Peyer's patch (tissue), 4 donors: Measurements from ENCODE around the gene TEX51.

Source experiments
- CTCF ChIP-seq, 6 experiments: fragments of 450-650 bp in 4 of 6; fragments of 200-600 bp in 2 of 6; sonication (generic) in 1 of 6; IDR thresholded peaks; one replicate each; pipeline ENCODE4 v1.5.1; 2017 to 2019; ENCODE audit warnings: antibody characterized with exemption in 6 of 6, mild to moderate bottlenecking in 3 of 6, moderate library complexity in 1 of 6
- POLR2A ChIP-seq, 2 donors: fragments of 450-650 bp; IDR thresholded peaks; one replicate each; pipeline ENCODE4 v1.5.1; 2017; ENCODE audit warnings: antibody characterized with exemption in 2 of 2, mild to moderate bottlenecking in 2 of 2, moderate library complexity in 2 of 2

GRCh38 chr2:126947103-126947429 lies 48.4 kb downstream of the TEX51 start:
- TF ChIP-seq CTCF (IDR thresholded peaks at IDR 0.05), result no peak
- TF ChIP-seq POLR2A (IDR thresholded peaks at IDR 0.05), result no peak
